Measurements from ENCODE around the gene PRKN. TPM values are rescaled to one million over a fixed set of nuclear protein-coding genes. Genes with fewer than 3 reads are reported as not detected.

Gene PRKN
- total and polyA plus RNA-seq, 9 of the 15 experiments (the other 6 are each of a cell fraction or from before 2014, with no cell fraction given): 0.03 to 0.96 (median 0.15) TPM; not detected in 2

- TF ChIP-seq NRF1 (conservative IDR thresholded peaks at IDR 0.05 in 1 of 2, IDR thresholded peaks at IDR 0.05 in 1 of 2) (no peak), EZH2 (IDR thresholded peaks at IDR 0.05; ENCODE audit: borderline replicate concordance, low read depth, low read length) (no peak), ZBTB49 (CRISPR knock-in tag; IDR thresholded peaks at IDR 0.05; ENCODE audit: borderline replicate concordance) (no peak), CHCHD3 (CRISPR knock-in tag; IDR thresholded peaks at IDR 0.05) (no peak), MITF (IDR thresholded peaks at IDR 0.05) (no peak), FOXK1 (CRISPR knock-in tag; IDR thresholded peaks at IDR 0.05; ENCODE audit: borderline replicate concordance) (no peak)
These were observed 924.4 kb downstream of the PRKN start (continued) for GRCh38 chr6:161803131-161803530.

GRCh38 chr6:161802231-161802630 is 925.3 kb downstream of the PRKN start:
- H3K79me2 ChIP-seq (ENCODE audit: control insufficient read depth, insufficient read depth, low read length): no peaks in the 10 kb centered on the region
- no peak for FAIRE-seq
- H3K36me3 ChIP-seq (ENCODE audit: control insufficient read depth, insufficient read depth, low read length): no peaks in the 10 kb centered on the region
- no peaks in the 10 kb centered on the region for H3K9me1 ChIP-seq (ENCODE audit: control insufficient read depth, insufficient read depth, low read length)
- H3K4me1 ChIP-seq (replicated peaks in 1 of 2; ENCODE audit: control insufficient read depth in 2 of 2, insufficient read depth in 2 of 2, low read length in 2 of 2): no peaks in the 10 kb centered on the region
- no peak overlapping the region for H3K4me3 ChIP-seq
- intact Hi-C loops (cut with micrococcal nuclease) (no loop called here), in situ Hi-C loops (cut with MboI) (no loop called here)
- H3K9me3 ChIP-seq (replicated peaks; ENCODE audit: control insufficient read depth, insufficient read depth, low read depth, low read length): no peaks in the 10 kb centered on the region
- TF ChIP-seq NKRF (IDR thresholded peaks at IDR 0.05; ENCODE audit: borderline replicate concordance) (no peak), HNRNPL (IDR thresholded peaks at IDR 0.05; ENCODE audit: low read depth, low read length) (no peak), NFE2 (IDR thresholded peaks at IDR 0.05; ENCODE audit: low read depth) (no peak), ZNF143 (CRISPR knock-in tag; IDR thresholded peaks at IDR 0.05) (no peak), U2AF2 (optimal IDR thresholded peaks at IDR 0.05; ENCODE audit: low read depth, low read length) (no peak), STAG1 (CRISPR knock-in tag; IDR thresholded peaks at IDR 0.05; ENCODE audit: borderline replicate concordance) (no peak), TCF7 (IDR thresholded peaks at IDR 0.05; ENCODE audit: borderline replicate concordance) (no peak), SMAD3 (CRISPR knock-in tag; conservative IDR thresholded peaks at IDR 0.05) (no peak), ATF3 (IDR thresholded peaks at IDR 0.05) (no peak), ATF3 (CRISPR knock-in tag; conservative IDR thresholded peaks at IDR 0.05) (no peak)
- BruUV-seq (replicated peaks): no TSS peak
- no peak for DNase-seq (ENCODE audit: extremely low read depth in 1 of 4, low spot score in 3 of 4)
- H2AFZ ChIP-seq (ENCODE audit: low read depth, low read length): no peak overlapping the region
- 0% methylated on average over 7 of the region's 8 CpGs for WGBS (ENCODE audit: insufficient coverage, low coverage, missing lambda C conversion rate)
- no peak for ATAC-seq
- H3K27me3 ChIP-seq (ENCODE audit: control insufficient read depth in 2 of 2, insufficient read depth in 2 of 2, low read length in 2 of 2): peaks cover 0 to 15% of the 10 kb centered on the region in 2 experiments; a peak in 1 of 5 replicates
- no peak overlapping the region for H3K9ac ChIP-seq (ENCODE audit: insufficient read depth in 1 of 2, low read depth in 2 of 2, low read length in 2 of 2)
- POLR2A ChIA-PET: interaction anchor here (1.3 kb wide), 1 partner anchor 9 kb away, joined by 4 read pairs; no protein-coding TSS in a partner anchor
- CTCF ChIA-PET (ENCODE audit: low intra/inter-chr PET ratio): no interaction called here
- no peak overlapping the region for H3K27ac ChIP-seq (ENCODE audit: extremely low read depth, low read depth, low read length)
- H3K4me2 ChIP-seq (ENCODE audit: insufficient read depth, low read length): no peak overlapping the region
- H4K20me1 ChIP-seq (replicated peaks; ENCODE audit: control insufficient read depth, insufficient read depth, low read length): no peaks in the 10 kb centered on the region
